GM19372 (cell line): Measurements from ENCODE around the gene SEL1L2.
"Not testable (repeated sequence)": the region's sequence is repeated elsewhere in the genome, so short reads cannot be mapped to it uniquely, and the experiment has no call there.

ENCODE experiments used
- ATAC-seq: cut with Tn5 transposase; IDR thresholded peaks from one replicate; pipeline ENCODE4 v1.9.1; 2021; ENCODE audit warnings: mild to moderate bottlenecking, low read depth, moderate library complexity; ENCODE audit not compliant: unreplicated experiment

Gene SEL1L2, protein sequence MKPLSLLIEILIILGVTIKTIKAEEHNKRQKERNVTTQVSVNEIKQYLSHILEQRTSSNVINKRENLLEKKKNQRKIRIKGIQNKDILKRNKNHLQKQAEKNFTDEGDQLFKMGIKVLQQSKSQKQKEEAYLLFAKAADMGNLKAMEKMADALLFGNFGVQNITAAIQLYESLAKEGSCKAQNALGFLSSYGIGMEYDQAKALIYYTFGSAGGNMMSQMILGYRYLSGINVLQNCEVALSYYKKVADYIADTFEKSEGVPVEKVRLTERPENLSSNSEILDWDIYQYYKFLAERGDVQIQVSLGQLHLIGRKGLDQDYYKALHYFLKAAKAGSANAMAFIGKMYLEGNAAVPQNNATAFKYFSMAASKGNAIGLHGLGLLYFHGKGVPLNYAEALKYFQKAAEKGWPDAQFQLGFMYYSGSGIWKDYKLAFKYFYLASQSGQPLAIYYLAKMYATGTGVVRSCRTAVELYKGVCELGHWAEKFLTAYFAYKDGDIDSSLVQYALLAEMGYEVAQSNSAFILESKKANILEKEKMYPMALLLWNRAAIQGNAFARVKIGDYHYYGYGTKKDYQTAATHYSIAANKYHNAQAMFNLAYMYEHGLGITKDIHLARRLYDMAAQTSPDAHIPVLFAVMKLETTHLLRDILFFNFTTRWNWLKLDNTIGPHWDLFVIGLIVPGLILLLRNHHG

DNA sequence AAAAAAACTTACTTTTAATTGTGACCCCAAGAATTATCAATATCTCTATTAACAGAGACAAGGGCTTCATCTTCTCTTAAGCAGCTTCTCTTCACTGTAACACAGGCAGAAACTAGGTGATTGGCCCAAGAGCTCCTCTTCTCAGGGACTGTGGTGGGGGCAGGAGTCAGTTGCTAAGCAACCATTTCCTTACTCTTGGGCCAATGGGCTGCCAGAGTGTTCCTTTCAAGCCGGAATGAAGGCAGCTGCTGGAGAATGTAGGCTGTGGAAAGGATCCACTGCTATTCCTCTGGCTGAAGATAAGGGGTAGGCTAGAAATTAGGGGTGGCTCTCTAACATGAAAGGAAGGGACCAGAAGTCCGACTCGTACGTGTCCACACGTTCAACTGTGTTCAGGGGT lies at the start of gene SEL1L2:
Gene SEL1L2 (minus strand): TSS at position 150 of the 400 bp plus-strand sequence. CDS start 80 bp downstream, at position 70.
- ATAC-seq = no peak

DNA sequence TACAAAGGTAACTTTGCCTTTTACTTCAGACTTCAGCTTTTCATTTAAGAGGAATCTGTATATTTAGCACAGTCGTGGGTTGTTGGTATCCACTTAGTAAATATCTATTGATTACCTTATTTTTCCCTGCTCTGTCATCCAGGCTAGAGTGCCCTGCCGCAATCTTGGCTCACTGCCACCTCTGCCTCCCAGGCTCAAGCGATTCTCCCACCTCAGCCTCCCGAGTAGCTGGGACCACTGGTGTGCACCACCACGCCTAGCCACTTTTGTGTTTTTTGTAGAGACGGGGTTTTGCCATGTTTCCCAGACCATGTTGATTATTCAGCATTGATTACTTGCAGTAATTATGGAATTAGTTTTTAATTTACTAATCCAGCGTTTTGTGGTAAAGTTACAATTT lies 46.2 kb upstream of the SEL1L2 start:
- ATAC-seq = no peak

DNA sequence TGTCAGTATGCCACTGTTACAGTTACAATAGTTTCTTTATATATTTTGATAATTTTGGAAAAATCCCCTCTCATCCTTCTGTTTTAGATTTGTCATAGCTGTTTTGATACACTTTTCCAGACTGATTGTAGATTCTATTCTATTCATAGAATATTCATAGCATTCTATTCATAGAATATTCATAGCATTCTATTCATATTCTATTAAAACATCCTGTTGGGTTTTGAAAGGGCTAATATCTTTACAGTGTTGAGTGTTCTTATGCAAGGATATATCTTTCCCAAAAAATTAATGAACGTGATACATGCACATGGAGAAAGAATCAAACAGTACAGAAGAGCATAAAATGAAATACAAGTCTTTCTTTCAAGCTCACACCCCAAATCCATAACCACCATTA lies 42.9 kb upstream of the SEL1L2 start:
- no peak for ATAC-seq

DNA sequence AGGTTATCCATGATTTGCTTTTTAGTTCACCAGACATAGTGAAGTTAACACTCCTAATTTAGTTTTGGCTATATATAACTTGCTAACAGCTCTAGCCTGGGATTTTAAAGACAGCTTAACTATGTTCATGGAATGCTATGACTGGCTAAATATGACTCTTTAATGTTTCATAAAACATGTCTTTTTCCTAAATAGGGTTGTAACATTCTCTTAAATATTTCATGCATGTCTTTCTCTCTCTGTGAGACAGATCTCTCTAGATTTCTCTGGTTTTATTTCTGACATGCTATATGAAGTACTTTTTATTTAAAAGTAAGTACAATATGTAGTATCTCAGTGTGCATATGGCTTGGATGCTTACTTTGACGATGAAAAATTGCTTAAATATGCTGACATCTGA lies 40.6 kb upstream of the SEL1L2 start:
- no peak for ATAC-seq

DNA sequence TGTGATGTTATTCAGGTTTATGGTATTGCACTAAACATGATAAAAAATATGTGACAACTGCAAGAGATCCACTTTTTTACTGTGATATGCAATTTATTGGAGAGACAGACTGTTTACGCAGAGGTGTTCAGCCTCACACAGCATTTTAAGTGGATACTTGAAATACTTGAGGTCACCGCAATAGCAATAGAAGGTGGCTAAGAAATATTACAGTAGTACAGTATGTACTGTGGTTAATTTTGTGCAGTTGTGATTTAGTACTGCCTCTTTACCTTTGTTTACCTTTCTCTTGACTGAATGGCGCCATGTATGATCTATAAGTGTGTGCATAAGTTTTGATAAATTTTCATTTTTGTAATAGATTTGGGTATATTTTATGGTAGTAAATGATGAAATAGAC lies 22.3 kb upstream of the SEL1L2 start:
- no peak for ATAC-seq

DNA sequence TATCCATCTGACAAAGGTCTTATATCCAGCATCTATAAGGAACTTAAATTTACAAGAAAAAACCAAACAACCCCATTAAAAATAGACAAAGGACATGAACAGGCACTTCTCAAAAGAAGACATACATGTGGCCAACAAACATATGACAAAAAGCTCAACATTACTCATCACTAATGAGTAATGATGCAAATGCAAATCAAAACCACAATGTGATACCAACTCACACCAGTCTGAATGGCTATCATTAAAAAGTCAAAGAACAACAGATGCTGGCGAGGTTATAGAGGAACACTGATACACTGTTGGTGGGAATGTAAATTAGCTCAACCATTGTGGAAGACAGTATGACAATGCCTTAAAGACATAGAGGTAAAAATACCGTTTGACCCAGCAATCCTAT lies 18.8 kb upstream of the SEL1L2 start:
- no peak for ATAC-seq

DNA sequence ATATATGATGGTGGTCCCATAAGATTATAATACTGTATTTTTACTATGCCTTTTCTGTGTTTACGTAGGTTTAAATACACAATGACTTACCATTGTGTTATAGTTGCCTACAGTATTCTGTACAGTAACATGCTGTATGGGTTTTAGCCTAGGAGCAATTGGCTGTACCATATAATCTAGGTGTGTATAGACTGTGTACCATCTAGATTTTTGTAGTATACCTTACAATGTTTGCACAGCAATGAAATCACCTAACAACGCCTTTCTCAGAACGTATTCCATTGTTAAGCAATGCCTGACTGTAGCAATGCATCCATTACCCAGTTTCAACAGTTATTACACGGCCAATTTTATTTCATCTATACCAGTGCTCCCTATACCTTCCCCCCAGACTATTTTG lies 15.6 kb upstream of the SEL1L2 start:
- ATAC-seq = no peak

DNA sequence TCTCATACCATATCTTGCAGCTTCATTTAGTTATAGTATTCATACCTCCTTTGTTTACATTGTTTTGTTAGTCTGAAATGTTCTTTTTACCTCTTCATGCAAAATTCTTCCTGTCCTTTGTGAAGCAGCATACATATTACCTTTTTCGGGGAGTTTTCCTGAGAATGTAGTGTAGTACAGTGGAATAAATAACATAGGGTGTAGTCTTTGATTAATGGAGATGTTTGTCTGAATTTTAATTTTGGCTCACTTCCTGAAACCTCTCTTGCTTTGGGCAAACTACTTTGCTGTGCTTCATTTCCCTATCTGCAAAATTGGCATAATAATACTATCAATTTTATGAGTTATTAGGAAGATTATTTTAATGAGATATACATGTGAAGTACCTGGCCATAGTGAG lies 10.5 kb upstream of the SEL1L2 start:
- ATAC-seq = no peak

DNA sequence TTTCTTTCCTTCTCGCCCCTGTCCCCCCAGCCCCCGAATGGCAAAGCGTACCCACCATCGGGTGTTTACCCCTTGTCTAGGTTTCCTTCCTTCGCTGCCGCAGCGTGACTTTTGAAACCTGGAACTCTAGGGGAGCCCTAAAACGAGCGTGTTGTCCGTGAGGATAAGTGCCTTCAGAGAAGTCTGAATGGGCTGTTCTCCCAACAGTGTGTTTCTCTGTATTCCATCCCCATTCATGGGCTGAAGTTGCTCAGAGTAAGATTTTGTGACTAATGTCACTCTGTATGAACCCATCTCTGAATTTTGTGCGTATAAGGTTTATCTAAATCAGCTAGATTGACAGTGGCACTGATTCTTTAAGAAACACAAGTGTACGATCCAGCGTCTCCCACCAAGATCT lies 5.9 kb upstream of the SEL1L2 start:
- no peak for ATAC-seq

DNA sequence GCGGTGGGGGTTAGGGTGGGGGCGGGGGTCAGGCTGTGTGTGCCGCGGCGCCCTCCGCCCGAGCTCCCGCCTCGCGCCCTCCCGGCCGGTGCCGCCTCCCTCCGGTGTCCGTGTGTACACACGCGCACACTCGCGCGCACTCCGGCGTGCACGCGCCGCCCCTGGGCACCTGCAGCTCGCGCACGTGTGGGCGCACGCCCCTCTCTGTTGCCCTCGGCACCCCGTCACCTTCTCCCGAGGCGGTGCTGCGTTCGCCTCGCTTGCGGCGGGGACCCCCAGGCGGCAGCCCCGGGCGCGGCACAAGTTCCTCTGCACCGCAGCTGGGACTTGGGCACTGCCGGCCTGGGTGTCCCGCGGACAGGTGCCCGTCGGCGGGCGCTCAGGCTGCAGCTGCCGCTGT lies 5.4 kb upstream of the SEL1L2 start:
- no peak for ATAC-seq

DNA sequence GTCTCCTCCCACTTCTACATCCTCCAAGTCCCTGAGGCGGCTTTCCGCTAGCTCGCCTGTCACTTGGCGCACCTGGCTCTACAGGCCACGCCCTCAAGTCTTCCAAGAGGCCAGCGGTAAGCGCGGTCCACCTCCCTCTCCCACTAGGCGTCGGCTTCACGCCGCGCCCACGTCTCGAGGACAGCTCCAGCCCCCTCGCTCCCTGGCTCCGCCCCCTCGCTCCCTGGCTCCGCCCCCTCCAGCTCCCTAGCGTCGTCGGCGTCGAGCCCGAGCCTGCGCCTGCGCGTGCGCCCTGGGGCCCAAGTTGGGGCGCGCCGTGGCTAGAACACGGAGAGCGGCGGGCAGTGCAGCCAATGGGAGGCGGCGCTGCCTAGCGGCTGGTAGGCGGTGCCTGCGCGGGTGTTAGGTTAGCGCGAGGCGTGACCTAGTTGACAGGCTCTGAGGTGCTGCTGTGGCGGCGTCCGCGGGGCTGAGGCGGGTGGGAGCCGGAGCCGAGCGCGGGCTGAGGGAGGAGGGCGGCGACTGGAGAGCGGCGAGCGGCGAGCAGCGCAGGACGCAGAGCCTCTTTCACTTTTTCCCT lies 4.8 kb upstream of the SEL1L2 start, which contains the start of gene MACROD2:
Gene MACROD2 (plus strand): TSS at position 431 of the 580 bp plus-strand sequence.
- ATAC-seq = no peak

DNA sequence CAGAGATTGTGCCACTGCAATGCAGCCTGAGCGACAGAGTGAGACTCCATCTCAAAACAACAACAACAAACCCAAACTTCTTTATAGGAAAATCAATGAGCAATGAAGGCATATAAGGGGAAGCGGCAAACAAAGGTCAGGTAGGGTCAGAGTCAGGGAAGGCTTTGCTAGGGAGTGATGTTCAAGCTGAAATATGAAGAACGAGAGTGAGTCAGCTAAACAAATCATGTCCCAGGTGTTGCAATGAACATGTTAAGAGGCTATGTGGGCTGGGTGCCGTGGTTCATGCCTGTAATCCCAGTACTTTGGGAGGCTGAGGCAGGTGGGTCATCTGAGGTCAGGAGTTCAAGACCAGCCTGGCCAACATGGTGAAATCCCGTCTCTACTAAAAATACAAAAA lies 1.5 kb upstream of the SEL1L2 start:
- not testable (repeated sequence) for ATAC-seq

DNA sequence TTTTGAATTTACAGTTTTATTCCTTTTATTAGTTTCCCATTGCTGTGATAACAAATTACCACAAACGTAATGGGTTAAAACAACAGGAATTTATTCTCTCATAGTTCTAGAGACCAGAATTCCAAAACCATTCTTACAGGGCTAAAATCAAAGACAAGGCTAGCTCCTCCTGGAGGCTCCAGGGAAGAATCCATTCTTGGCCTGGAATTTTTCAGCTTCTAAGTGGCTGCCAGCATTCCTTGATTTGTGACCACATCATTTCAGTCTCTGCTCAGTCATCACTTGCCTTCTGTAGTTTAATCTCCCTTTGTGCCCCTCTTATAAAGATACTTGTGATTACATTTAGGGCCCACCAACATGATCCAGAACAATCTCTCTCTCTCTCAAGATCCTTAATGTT lies 897 bp upstream of the SEL1L2 start:
- ATAC-seq = no peak

DNA sequence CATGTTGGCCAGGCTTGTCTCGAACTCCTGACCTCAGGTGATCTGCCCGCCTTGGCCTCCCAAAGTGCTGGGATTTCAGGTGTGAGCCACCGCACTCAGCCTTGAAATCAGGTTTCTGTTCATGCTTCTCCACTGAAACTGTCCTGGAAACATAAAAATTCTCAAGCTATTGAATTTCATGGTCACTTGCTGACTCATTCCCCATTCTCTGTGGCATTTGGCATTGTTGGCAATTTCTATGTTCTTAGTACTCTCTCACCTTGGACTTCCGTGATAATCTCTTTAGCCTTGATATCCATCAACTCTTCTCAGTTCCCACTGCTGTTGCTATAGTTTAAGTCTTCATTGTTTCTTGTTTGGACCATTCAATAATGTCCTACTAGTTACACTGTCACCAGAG lies 6.2 kb downstream of the SEL1L2 start:
- ATAC-seq = no peak

DNA sequence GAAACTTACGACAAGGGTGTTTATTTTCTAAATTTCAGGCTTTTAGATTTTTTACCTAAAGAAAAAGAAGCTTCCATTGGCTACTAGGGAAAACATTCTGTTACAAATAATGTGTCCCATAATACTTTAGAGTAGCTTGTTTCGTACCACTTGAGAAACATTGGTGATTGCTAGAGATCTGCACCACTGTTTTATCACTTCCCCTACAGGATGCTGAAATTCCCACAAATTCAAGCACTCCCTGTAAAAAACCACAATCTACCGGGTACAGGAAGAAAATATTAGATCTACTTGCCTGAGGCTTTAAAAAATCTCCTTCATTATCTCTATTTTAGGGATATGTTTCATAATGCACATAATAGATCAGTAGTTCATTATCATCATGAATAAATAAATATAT lies 29.9 kb downstream of the SEL1L2 start:
- no peak for ATAC-seq

DNA sequence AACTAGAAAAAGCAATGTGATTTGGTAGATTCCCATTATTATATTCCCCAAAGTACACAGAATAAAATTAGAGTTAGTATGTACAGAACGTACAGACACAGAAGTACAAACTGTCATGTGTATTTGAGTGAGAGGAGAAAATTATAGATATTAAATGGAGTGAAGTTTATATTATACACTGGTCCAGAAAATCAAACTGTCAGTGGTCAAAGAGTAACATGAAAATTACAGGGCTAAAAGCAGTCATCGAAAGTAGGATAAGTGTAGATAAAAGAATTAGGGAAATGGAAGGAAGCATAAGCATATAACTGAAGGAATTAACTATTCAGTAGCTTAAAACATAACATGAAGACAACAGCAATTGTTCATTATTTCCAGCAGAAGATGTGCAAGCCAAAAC lies 30.3 kb downstream of the SEL1L2 start:
- ATAC-seq = no peak

DNA sequence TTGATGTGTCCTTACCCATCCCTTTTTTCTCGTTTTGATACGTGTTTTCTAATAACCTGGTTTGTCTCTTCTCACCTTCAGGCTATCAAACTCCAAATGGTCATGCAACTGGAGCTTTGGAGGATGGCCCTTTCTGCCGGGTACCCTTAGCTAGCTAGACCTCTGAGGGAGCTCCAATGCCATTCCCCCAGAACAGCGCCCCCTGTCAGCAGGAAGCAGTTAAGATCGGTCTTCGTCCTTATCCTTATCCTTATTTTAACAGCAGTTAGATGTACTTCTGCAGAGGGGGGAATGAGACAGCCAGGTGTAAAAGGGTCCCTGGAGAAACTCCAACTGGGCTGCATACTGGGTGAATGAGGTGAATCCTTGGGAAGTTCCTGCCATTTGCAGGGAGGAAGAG lies 37.2 kb downstream of the SEL1L2 start:
- no peak for ATAC-seq

DNA sequence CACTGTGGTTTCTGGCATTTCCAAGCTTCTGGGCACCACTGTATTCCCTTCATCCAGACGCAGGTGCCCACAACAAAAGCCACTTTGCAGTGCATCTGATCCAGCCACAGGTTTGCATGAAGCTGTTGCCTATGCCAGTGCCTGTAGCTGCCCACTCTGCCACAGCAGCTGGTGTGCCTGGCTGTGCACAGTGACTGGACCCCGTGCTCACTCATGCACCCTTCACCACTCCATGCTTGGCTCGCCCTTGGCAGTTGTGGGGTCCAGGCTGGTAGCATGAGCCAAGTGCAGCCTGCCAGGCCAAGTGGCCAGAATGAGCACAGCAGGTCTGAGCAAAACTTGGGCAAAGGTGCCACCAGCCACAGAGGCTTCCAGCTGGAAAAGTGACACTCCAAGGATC lies 42.7 kb downstream of the SEL1L2 start:
- no peak for ATAC-seq

DNA sequence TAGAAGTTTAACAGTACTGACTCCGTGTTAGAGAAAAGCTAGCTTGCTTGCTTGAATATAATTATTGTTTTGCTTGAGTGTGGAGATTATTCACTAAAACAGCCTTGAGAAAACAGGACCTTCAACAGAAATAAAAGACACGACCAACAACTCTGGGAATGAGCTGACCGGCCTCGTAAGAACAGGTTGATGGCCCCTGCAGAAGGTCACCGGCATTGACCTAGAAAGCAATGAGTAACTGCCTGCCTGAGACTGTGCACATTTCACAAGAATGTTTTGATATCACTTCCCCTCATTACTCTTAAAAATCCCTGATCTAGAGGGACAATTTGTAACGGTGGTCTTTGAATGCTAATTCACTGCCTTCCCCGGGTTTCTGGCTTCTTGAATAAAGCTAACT lies 49.4 kb downstream of the SEL1L2 start:
- ATAC-seq = no peak

DNA sequence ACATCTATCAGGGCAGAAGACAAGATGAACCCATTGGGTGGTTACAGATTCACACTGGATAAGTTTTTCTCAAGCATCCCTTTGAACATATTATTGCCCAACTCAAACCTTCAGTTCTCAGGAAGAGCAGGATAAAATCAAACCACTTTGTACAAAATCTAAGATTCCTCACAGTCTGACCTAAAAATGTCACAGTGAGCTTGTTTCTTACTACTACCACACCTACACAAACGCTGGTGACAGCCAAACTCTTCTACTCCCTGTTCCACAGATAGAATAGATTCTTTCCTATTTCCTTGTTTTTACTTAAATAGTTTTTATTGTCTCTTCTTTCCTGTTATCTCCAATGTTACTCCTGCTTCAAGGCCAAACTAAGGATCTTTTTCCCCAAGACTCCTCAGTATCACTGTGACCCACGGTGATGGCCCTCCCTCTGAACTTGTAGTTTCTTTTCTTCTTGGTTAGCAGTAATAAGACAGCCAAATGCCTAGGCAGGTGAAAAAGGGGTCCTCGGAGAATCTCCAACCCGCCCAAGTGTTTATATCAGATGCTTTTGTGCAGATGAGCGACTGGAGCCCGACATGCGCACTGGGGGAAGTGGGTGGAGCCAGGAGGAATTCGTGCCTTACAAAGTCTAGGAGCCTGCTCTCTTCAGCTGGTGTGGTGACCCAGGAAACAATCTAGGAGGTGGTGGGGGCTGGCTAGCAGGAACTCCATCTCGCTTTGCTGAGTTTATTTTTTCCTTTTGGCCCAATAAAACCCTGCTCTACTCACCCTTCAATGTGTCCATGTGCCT lies 53.4 kb downstream of the SEL1L2 start:
- ATAC-seq = no peak
